ENCODE results near the gene CNTFR. TPM values are rescaled to one million over a fixed set of nuclear protein-coding genes. Genes with fewer than 3 reads are reported as not detected.

The CNTFR gene
- total RNA-seq, 2 experiments from 2014 or later = not detected

GRCh38 chr9:34570376-34570775, 19.1 kb downstream of the CNTFR start:
- Histone ChIP-seq H3K4me2 (ENCODE audit: low read length) (no peak overlapping the region), H3K79me2 (ENCODE audit: insufficient read depth, low read depth, low read length) (no peaks in the 10 kb centered on the region), H2AFZ (ENCODE audit: low read length) (no peak overlapping the region), H3K9me3 (ENCODE audit: low read length) (no peaks in the 10 kb centered on the region), H3K27ac (ENCODE audit: low read depth, low read length, poor library complexity, severe bottlenecking) (no peak overlapping the region), H3K4me1 (ENCODE audit: insufficient read depth, low read length, poor library complexity, severe bottlenecking) (no peaks in the 10 kb centered on the region), H3K9me2 (ENCODE audit: insufficient read depth, low read length) (no peaks in the 10 kb centered on the region), H3K36me3 (ENCODE audit: insufficient read depth, low read length) (no peaks in the 10 kb centered on the region), H3K4me3 (ENCODE audit: low read depth, low read length, poor library complexity, severe bottlenecking) (no peak overlapping the region), H4K20me1 (ENCODE audit: insufficient read depth, low read length) (no peaks in the 10 kb centered on the region)
- BruUV-seq (replicated peaks) = no TSS peak
- no peak for TF ChIP-seq EZH2phosphoT487 (IDR thresholded peaks at IDR 0.05; ENCODE audit: borderline replicate concordance, low read depth, low read length)
- TF ChIP-seq CTCF (conservative IDR thresholded peaks at IDR 0.05; ENCODE audit: low read length) = no peak
- intact Hi-C loops (cut with micrococcal nuclease; ENCODE audit: unreplicated experiment) = no loop called here
- ChIA-PET POLR2A (no interaction called here), CTCF (ENCODE audit: unreplicated experiment) (no interaction called here)
- DNase-seq (ENCODE audit: low spot score) = no peak

- no peak overlapping the region for H3K4me3 ChIP-seq (ENCODE audit: low read depth, low read length, poor library complexity, severe bottlenecking)
- ChIA-PET CTCF (ENCODE audit: unreplicated experiment) (no interaction called here), POLR2A (no interaction called here)
- no peak for DNase-seq (ENCODE audit: low spot score)
- H3K9me3 ChIP-seq (ENCODE audit: low read length) = no peaks in the 10 kb centered on the region
- no peaks in the 10 kb centered on the region for H3K79me2 ChIP-seq (ENCODE audit: insufficient read depth, low read depth, low read length)
- no peaks in the 10 kb centered on the region for H3K9me2 ChIP-seq (ENCODE audit: insufficient read depth, low read length)
- BruUV-seq (replicated peaks) = no TSS peak
- H3K4me2 ChIP-seq (ENCODE audit: low read length) = no peak overlapping the region
- no peaks in the 10 kb centered on the region for H3K4me1 ChIP-seq (ENCODE audit: insufficient read depth, low read length, poor library complexity, severe bottlenecking)
- H3K27ac ChIP-seq (ENCODE audit: low read depth, low read length, poor library complexity, severe bottlenecking) = no peak overlapping the region
- H2AFZ ChIP-seq (ENCODE audit: low read length) = no peak overlapping the region
- H3K36me3 ChIP-seq (ENCODE audit: insufficient read depth, low read length) = no peaks in the 10 kb centered on the region
- TF ChIP-seq EZH2phosphoT487 (IDR thresholded peaks at IDR 0.05; ENCODE audit: borderline replicate concordance, low read depth, low read length) = no peak
- no peak for TF ChIP-seq CTCF (conservative IDR thresholded peaks at IDR 0.05; ENCODE audit: low read length)
- H4K20me1 ChIP-seq (ENCODE audit: insufficient read depth, low read length) = no peaks in the 10 kb centered on the region
- intact Hi-C loops (cut with micrococcal nuclease; ENCODE audit: unreplicated experiment) = no loop called here
These were observed 20.8 kb downstream of the CNTFR start for GRCh38 chr9:34568774-34569173.

GRCh38 chr9:34568133-34568532, 21.4 kb downstream of the CNTFR start:
- H3K9me3 ChIP-seq (ENCODE audit: low read length) = no peaks in the 10 kb centered on the region
- DNase-seq (ENCODE audit: low spot score) = no peak
- H2AFZ ChIP-seq (ENCODE audit: low read length) = no peak overlapping the region
- no peak overlapping the region for H3K4me2 ChIP-seq (ENCODE audit: low read length)
- H3K4me3 ChIP-seq (ENCODE audit: low read depth, low read length, poor library complexity, severe bottlenecking) = no peak overlapping the region
- no peaks in the 10 kb centered on the region for H3K4me1 ChIP-seq (ENCODE audit: insufficient read depth, low read length, poor library complexity, severe bottlenecking)
- no peak overlapping the region for H3K27ac ChIP-seq (ENCODE audit: low read depth, low read length, poor library complexity, severe bottlenecking)
- CTCF ChIA-PET (ENCODE audit: unreplicated experiment) = no interaction called here
- no TSS peak for BruUV-seq (replicated peaks)
- no peaks in the 10 kb centered on the region for H4K20me1 ChIP-seq (ENCODE audit: insufficient read depth, low read length)
- H3K79me2 ChIP-seq (ENCODE audit: insufficient read depth, low read depth, low read length) = no peaks in the 10 kb centered on the region
- TF ChIP-seq CTCF (conservative IDR thresholded peaks at IDR 0.05; ENCODE audit: low read length) (no peak), EZH2phosphoT487 (IDR thresholded peaks at IDR 0.05; ENCODE audit: borderline replicate concordance, low read depth, low read length) (no peak)
- POLR2A ChIA-PET = no interaction called here
- intact Hi-C loops (cut with micrococcal nuclease; ENCODE audit: unreplicated experiment) = no loop called here
- H3K9me2 ChIP-seq (ENCODE audit: insufficient read depth, low read length) = no peaks in the 10 kb centered on the region
- H3K36me3 ChIP-seq (ENCODE audit: insufficient read depth, low read length) = no peaks in the 10 kb centered on the region

Measured in OCI-LY7 (cell line).